ENCODE data around the gene MS4A7. TPM values are rescaled to one million over a fixed set of nuclear protein-coding genes. Genes with fewer than 3 reads are reported as not detected.

The MS4A7 gene
- total RNA-seq, 1 donor from 2014 or later, result not detected

GRCh38 chr11:60431251-60431650 lies 52.9 kb downstream of the MS4A7 start:
- no peaks in the 10 kb centered on the region for H3K27me3 Mint-ChIP-seq (ENCODE audit: low read depth, unreplicated experiment)
- FAIRE-seq (no peak), DNase-seq (ENCODE audit: low read depth) (no peak)
- Histone ChIP-seq H3K27ac (ENCODE audit: low read depth, low read length) (no peak overlapping the region), H3K27me3 (ENCODE audit: insufficient read depth, low read length) (no peaks in the 10 kb centered on the region), H2AFZ (ENCODE audit: low read depth, low read length) (no peak overlapping the region), H3K36me3 (ENCODE audit: insufficient read depth, low read length) (no peaks in the 10 kb centered on the region), H3K4me2 (ENCODE audit: low read length) (no peak overlapping the region), H3K9me3 (ENCODE audit: insufficient read depth, low read depth, low read length) (peaks cover 4% of the 10 kb centered on the region), H3K4me3 (ENCODE audit: insufficient read depth, low read depth, low read length) (no peak overlapping the region), H3K9ac (ENCODE audit: low read length) (no peak overlapping the region), H3K4me1 (ENCODE audit: insufficient read depth, low read length) (no peaks in the 10 kb centered on the region), H4K20me1 (ENCODE audit: insufficient read depth, low read length) (no peaks in the 10 kb centered on the region), H3K79me2 (ENCODE audit: insufficient read depth, low read length) (no peaks in the 10 kb centered on the region)
- H3K4me3 Mint-ChIP-seq (ENCODE audit: unreplicated experiment), result no peak overlapping the region
- H3K9me3 Mint-ChIP-seq (ENCODE audit: unreplicated experiment), result no peaks in the 10 kb centered on the region
- no peaks in the 10 kb centered on the region for H3K36me3 Mint-ChIP-seq (ENCODE audit: low read depth, unreplicated experiment)
- H3K4me1 Mint-ChIP-seq (ENCODE audit: low read depth, unreplicated experiment), result peaks cover 6% of the 10 kb centered on the region
- TF ChIP-seq CTCF (IDR thresholded peaks at IDR 0.05; ENCODE audit: insufficient read depth, low read depth, low read length), result no peak
- no peak for TF ChIP-seq EZH2 (IDR thresholded peaks at IDR 0.05; ENCODE audit: insufficient read depth, low read length)
- no peak overlapping the region for H3K27ac Mint-ChIP-seq (ENCODE audit: unreplicated experiment)

GRCh38 chr11:60433401-60433800 lies 55.1 kb downstream of the MS4A7 start:
- H3K4me2 ChIP-seq (ENCODE audit: low read length), result no peak overlapping the region
- no peak overlapping the region for H3K27ac Mint-ChIP-seq (ENCODE audit: unreplicated experiment)
- no peaks in the 10 kb centered on the region for H4K20me1 ChIP-seq (ENCODE audit: insufficient read depth, low read length)
- H3K79me2 ChIP-seq (ENCODE audit: insufficient read depth, low read length), result no peaks in the 10 kb centered on the region
- TF ChIP-seq CTCF (IDR thresholded peaks at IDR 0.05; ENCODE audit: insufficient read depth, low read depth, low read length) (no peak), EZH2 (IDR thresholded peaks at IDR 0.05; ENCODE audit: insufficient read depth, low read length) (no peak)
- peaks cover 4% of the 10 kb centered on the region for H3K9me3 ChIP-seq (ENCODE audit: insufficient read depth, low read depth, low read length)
- H3K4me3 Mint-ChIP-seq (ENCODE audit: unreplicated experiment), result no peak overlapping the region
- no peaks in the 10 kb centered on the region for H3K36me3 ChIP-seq (ENCODE audit: insufficient read depth, low read length)
- no peaks in the 10 kb centered on the region for H3K4me1 ChIP-seq (ENCODE audit: insufficient read depth, low read length)
- no peak overlapping the region for H2AFZ ChIP-seq (ENCODE audit: low read depth, low read length)
- DNase-seq (ENCODE audit: low read depth), result no peak
- no peaks in the 10 kb centered on the region for H3K27me3 ChIP-seq (ENCODE audit: insufficient read depth, low read length)
- H3K36me3 Mint-ChIP-seq (ENCODE audit: low read depth, unreplicated experiment), result no peaks in the 10 kb centered on the region
- H3K27ac ChIP-seq (ENCODE audit: low read depth, low read length), result no peak overlapping the region
- H3K9ac ChIP-seq (ENCODE audit: low read length), result no peak overlapping the region
- no peaks in the 10 kb centered on the region for H3K9me3 Mint-ChIP-seq (ENCODE audit: unreplicated experiment)
- H3K4me1 Mint-ChIP-seq (ENCODE audit: low read depth, unreplicated experiment), result peaks cover 4% of the 10 kb centered on the region
- H3K27me3 Mint-ChIP-seq (ENCODE audit: low read depth, unreplicated experiment), result no peaks in the 10 kb centered on the region
- no peak for FAIRE-seq
- H3K4me3 ChIP-seq (ENCODE audit: insufficient read depth, low read depth, low read length), result no peak overlapping the region

Other genes starting within 250 kb of the MS4A7 start
- not detected in 2 replicates for gene MS4A6A, start 195.4 kb upstream of the MS4A7 start, total RNA-seq
- gene MS4A4E, start 135.4 kb upstream of the MS4A7 start, total RNA-seq, result not detected in 2 replicates
- gene MS4A4A, start 97.9 kb upstream of the MS4A7 start, total RNA-seq, result 0.32 TPM in 1 of 2 replicates, not detected in the other
- not detected in 2 replicates for gene MS4A6E, start 51.3 kb upstream of the MS4A7 start, total RNA-seq
- gene MS4A14, start 17.9 kb downstream of the MS4A7 start, total RNA-seq, result not detected in 2 replicates
- gene MS4A5, start 51.0 kb downstream of the MS4A7 start, total RNA-seq, result not detected in 2 replicates
- not detected in 2 replicates for gene MS4A1, start 77.3 kb downstream of the MS4A7 start, total RNA-seq
- 0.31 TPM in 1 of 2 replicates, not detected in the other for gene MS4A12, start 114.2 kb downstream of the MS4A7 start, total RNA-seq
- not detected in 2 replicates for gene MS4A13, start 136.9 kb downstream of the MS4A7 start, total RNA-seq